PC-3 (cell line): Measurements from ENCODE around the gene SMAD7. TPM values are rescaled to one million over a fixed set of nuclear protein-coding genes. Genes with fewer than 3 reads are reported as not detected.

Source experiments
- ATAC-seq: fragments of 200-7000 bp; cut with Tn5 transposase; 2 replicates; pipeline ENCODE4 v1.9.1; 2020; ENCODE audit warnings: mild to moderate bottlenecking, moderate library complexity
- BruUV-seq: library from RNA; stranded (reverse); fragments of 400-500 nt; replicated peaks from 2 replicates; lab custom pipeline; 2021; lab: Mats Ljungman, UMichigan
- CTCF ChIA-PET: fragments of 300-600 bp; sonication (Branson Sonifier 250); formaldehyde crosslinking; loops from one replicate; lab custom pipeline; 2022; ENCODE audit warnings: antibody characterized with exemption; lab: Charles Lee
- POLR2A ChIA-PET: fragments of 300-600 bp; sonication (Branson Sonifier 250); formaldehyde crosslinking; loops from one replicate; lab custom pipeline; 2022; ENCODE audit warnings: antibody characterized with exemption; ENCODE audit not compliant: unreplicated experiment; lab: Charles Lee
- DNase-seq: peaks from one replicate; pipeline ENCODE4 v3.0.0-alpha.2; 2015
- H2AFZ ChIP-seq: fragments of 300-600 bp; sonication (generic); 2 replicates; pipeline ENCODE4 v1.6.0; 2016; ENCODE audit warnings: antibody characterized with exemption, low read length
- H3F3A ChIP-seq: fragments of 300-600 bp; sonication (generic); one replicate; pipeline ENCODE4 v1.6.0; 2017; ENCODE audit warnings: antibody characterized with exemption, low read length, control low read depth, mild to moderate bottlenecking; ENCODE audit not compliant: unreplicated experiment
- H3K27ac ChIP-seq: fragments of 300-600 bp; sonication (generic); 2 replicates; pipeline ENCODE4 v1.5.1; 2016; ENCODE audit warnings: mild to moderate bottlenecking, low read length
- H3K27me3 ChIP-seq: fragments of 300-600 bp; sonication (generic); 2 replicates; pipeline ENCODE4 v1.6.1; 2016; ENCODE audit warnings: low read length, mixed read lengths
- H3K36me3 ChIP-seq: fragments of 300-600 bp; sonication (generic); 2 replicates; pipeline ENCODE4 v1.6.1; 2016; ENCODE audit warnings: low read depth, mixed run types, low read length, mixed read lengths
- H3K4me1 ChIP-seq: fragments of 300-600 bp; sonication (generic); 2 replicates; pipeline ENCODE4 v1.5.1; 2016; ENCODE audit warnings: low read length; ENCODE audit not compliant: insufficient read depth
- H3K4me2 ChIP-seq: fragments of 300-600 bp; sonication (generic); 2 replicates; pipeline ENCODE4 v1.6.0; 2016; ENCODE audit warnings: low read length
- H3K4me3 ChIP-seq: fragments of 300-600 bp; sonication (generic); 2 replicates; pipeline ENCODE4 v1.5.1; 2016; ENCODE audit warnings: mild to moderate bottlenecking, low read length, mixed read lengths
- H3K79me2 ChIP-seq: fragments of 300-600 bp; sonication (generic); 2 replicates; pipeline ENCODE4 v1.6.1; 2017; ENCODE audit warnings: low read length, mixed read lengths
- H3K9ac ChIP-seq: fragments of 300-600 bp; sonication (generic); 2 replicates; pipeline ENCODE4 v1.6.0; 2016; ENCODE audit warnings: mild to moderate bottlenecking, low read length
- H3K9me2 ChIP-seq: fragments of 300-600 bp; sonication (generic); replicated peaks from 2 replicates; pipeline ENCODE4 v1.6.1; 2016; ENCODE audit warnings: mixed run types, low read length, mixed read lengths
- H3K9me3 ChIP-seq: fragments of 300-600 bp; sonication (generic); 2 replicates; pipeline ENCODE4 v1.6.1; 2016; ENCODE audit warnings: low read length, mixed read lengths
- H4K20me1 ChIP-seq: fragments of 300-600 bp; sonication (generic); 2 replicates; pipeline ENCODE4 v1.6.1; 2016; ENCODE audit warnings: low read length, mixed read lengths
- EZH2 ChIP-seq: fragments of 300-600 bp; sonication (generic); IDR thresholded peaks from one replicate; pipeline ENCODE4 v1.6.1; 2017; ENCODE audit warnings: antibody characterized with exemption, mild to moderate bottlenecking, low read length; ENCODE audit not compliant: unreplicated experiment
- EZH2phosphoT487 ChIP-seq: fragments of 300-600 bp; sonication (generic); IDR thresholded peaks from 2 replicates; pipeline ENCODE4 v1.6.1; 2018; ENCODE audit warnings: mild to moderate bottlenecking, antibody characterized with exemption, low read length, borderline replicate concordance
- intact Hi-C: fragments of 100-400 bp; cut with micrococcal nuclease; formaldehyde crosslinking; loops from 2 replicates; pipeline ENCODE4 v1.9.0; 2023
- total RNA-seq: library from RNA; depleted of rRNA; stranded (reverse); fragments of >200 nt; gene quantifications from 2 replicates; pipeline ENCODE4 v1.2.3, GENCODE V29; 2014
- TF ChIP-seq, protein P1 (sequence below): fragments of 300-600 bp; sonication (generic); conservative IDR thresholded peaks from 2 replicates; pipeline ENCODE4 v1.5.1; 2017; ENCODE audit warnings: antibody characterized with exemption, low read depth, mild to moderate bottlenecking, low read length

SMAD7 gene
- total RNA-seq, 1 experiment from 2014 or later: 9.4 TPM

DNA sequence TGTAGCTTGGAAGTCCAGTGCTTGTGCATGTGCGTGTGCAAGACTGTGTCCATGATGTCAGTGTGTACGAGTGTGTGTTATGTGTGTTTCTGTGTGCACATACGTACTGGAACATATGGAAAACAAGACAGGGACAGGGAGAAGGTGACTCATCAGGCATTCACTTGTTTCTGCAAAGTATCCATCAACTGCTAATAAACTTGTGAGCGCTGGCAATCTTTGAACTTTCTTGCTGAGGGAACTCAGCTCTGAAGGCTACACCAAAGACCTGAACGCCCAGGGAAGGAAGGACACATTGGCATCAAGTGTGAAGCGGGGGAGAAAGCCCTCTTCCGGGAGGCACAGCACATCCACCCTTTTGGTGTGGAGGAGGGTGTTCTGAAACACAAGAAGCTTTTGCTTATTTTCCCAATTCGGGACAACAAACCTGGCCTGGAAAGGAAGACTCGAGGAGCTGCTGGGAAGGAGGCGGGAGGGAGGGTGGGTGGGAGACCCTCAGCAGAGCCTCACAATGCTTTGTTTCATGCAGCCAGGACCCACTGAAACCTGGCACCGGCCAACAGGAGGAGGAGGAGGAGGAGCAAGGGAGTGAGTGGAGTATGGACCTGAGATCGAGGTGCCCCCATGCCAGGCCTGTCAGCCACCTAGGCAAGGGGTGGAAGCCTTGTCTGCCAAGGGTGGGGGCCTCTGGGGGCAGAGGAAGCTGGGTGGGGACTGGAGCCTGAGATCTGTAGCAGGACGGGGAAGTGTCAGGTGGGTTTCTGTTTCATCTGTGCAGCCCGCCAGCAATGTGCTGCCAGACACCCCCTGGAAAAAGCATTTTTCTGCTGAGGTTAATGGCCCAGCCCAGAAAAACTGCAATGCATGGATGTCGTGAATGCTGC, 26.8 kb downstream of the SMAD7 start:
- ATAC-seq (peak; percentile 55), DNase-seq (peak; percentile 16)
- Histone ChIP-seq H3K9ac (no peak overlapping the region), H3K27me3 (no peaks in the 10 kb centered on the region), H3K27ac (no peak overlapping the region), H3K9me3 (no peaks in the 10 kb centered on the region), H3F3A (no peaks in the 10 kb centered on the region), H3K36me3 (no peaks in the 10 kb centered on the region), H3K4me2 (no peak overlapping the region), H3K9me2 (no peaks in the 10 kb centered on the region), H3K79me2 (no peaks in the 10 kb centered on the region), H2AFZ (no peak overlapping the region), H3K4me3 (no peak overlapping the region), H4K20me1 (no peaks in the 10 kb centered on the region), H3K4me1 (peaks cover 14% of the 10 kb centered on the region)
- ChIA-PET POLR2A (no interaction called here), CTCF (no interaction called here)
- intact Hi-C loops: no loop called here
- TF ChIP-seq, protein P1, sequence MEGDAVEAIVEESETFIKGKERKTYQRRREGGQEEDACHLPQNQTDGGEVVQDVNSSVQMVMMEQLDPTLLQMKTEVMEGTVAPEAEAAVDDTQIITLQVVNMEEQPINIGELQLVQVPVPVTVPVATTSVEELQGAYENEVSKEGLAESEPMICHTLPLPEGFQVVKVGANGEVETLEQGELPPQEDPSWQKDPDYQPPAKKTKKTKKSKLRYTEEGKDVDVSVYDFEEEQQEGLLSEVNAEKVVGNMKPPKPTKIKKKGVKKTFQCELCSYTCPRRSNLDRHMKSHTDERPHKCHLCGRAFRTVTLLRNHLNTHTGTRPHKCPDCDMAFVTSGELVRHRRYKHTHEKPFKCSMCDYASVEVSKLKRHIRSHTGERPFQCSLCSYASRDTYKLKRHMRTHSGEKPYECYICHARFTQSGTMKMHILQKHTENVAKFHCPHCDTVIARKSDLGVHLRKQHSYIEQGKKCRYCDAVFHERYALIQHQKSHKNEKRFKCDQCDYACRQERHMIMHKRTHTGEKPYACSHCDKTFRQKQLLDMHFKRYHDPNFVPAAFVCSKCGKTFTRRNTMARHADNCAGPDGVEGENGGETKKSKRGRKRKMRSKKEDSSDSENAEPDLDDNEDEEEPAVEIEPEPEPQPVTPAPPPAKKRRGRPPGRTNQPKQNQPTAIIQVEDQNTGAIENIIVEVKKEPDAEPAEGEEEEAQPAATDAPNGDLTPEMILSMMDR: no peak
- TF ChIP-seq EZH2: no peak
- no peak for TF ChIP-seq EZH2phosphoT487
- no TSS peak for BruUV-seq

DNA sequence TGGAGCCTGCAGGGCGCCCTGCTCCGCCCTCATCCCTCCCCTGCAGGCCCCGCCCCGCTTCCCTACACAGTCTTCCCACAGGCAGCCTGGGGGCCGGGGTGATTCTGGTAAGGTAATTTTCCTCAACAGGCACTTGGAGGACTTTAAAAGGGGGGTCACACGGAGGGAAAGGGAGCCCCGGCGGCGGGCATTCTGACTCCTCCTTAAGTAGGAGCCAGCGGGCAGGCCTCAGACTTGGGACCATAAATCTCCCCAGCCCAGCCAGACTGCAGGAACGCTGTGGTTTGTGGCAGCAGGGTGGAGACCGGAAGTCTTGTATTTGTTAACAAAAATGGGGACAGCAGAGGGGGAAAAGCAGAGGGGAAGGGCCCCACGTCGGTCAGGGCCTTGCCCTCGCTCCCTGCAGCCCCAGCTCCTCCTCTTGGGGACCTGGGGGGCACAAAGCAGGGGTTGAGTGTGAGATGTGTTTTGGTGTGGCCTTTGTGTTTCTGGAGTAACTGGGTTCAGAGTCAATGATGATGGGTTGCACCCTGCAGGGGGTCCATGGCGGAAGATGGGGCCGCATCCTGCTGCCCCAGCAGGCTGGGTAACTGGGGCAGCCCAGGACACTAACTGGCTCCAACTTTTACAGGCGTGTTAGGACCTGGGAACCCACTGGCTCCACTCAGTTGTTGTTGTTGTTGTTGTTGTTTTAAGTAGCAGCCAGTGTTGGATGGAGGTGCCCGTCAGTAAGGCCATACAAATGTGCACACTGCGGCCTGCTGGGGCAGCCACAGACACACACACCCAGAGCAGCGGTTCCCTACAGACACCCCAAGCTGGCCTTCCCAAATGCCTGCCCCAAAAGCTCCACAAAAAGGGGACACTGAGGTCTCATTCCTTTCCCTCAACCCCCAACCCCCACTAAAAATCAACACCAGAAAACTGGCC, 27.7 kb downstream of the SMAD7 start:
- Histone ChIP-seq H2AFZ (no peak overlapping the region), H3K27ac (no peak overlapping the region), H4K20me1 (no peaks in the 10 kb centered on the region)

More for the DNA sequence above, 27.7 kb downstream of the SMAD7 start:
- TF ChIP-seq EZH2: no peak
- TF ChIP-seq EZH2phosphoT487: no peak
- TF ChIP-seq, protein P1: no peak
- Histone ChIP-seq H3K9me2 (no peaks in the 10 kb centered on the region), H3F3A (no peaks in the 10 kb centered on the region), H3K79me2 (no peaks in the 10 kb centered on the region), H3K4me3 (no peak overlapping the region), H3K9ac (no peak overlapping the region), H3K36me3 (no peaks in the 10 kb centered on the region), H3K4me1 (peaks cover 14% of the 10 kb centered on the region), H3K27me3 (no peaks in the 10 kb centered on the region), H3K4me2 (peak overlapping the region; percentile 44), H3K9me3 (no peaks in the 10 kb centered on the region)
- ChIA-PET CTCF (no interaction called here), POLR2A (no interaction called here)
- ATAC-seq: peak; percentile 65
- intact Hi-C loops: no loop called here
- DNase-seq: peak; percentile 38
- BruUV-seq: no TSS peak
